ENCODE results near the gene TMEM259.

Gene TMEM259

GRCh38 chr19:1015061-1015781 is 5.7 kb downstream of the TMEM259 start:
- no peak for DNase-seq

- no peak for DNase-seq
Measured at GRCh38 chr19:1014161-1015060, 6.5 kb downstream of the TMEM259 start.

GRCh38 chr19:1013218-1013617 is 7.7 kb downstream of the TMEM259 start:
- no peak for DNase-seq

- DNase-seq: no peak
Measured at GRCh38 chr19:1012334-1012733, 8.6 kb downstream of the TMEM259 start.

GRCh38 chr19:1011831-1012333 is 9.0 kb downstream of the TMEM259 start:
- DNase-seq: no peak

- DNase-seq: no peak
Measured at GRCh38 chr19:1010586-1011510, 10.1 kb downstream of the TMEM259 start.

- DNase-seq: no peak
Measured at GRCh38 chr19:1009981-1010538, 10.9 kb downstream of the TMEM259 start.

- no peak for DNase-seq
Measured at GRCh38 chr19:1009041-1009980, 11.6 kb downstream of the TMEM259 start.

- DNase-seq: no peak
Measured at GRCh38 chr19:1008268-1009040, 12.5 kb downstream of the TMEM259 start.

GRCh38 chr19:1007399-1008251 is 13.3 kb downstream of the TMEM259 start:
- DNase-seq: no peak

- DNase-seq: no peak
Measured at GRCh38 chr19:1006711-1007398, 14.1 kb downstream of the TMEM259 start.

GRCh38 chr19:1004803-1005664 is 15.9 kb downstream of the TMEM259 start:
- no peak for DNase-seq

GRCh38 chr19:1004204-1004802 is 16.6 kb downstream of the TMEM259 start:
- DNase-seq: no peak

GRCh38 chr19:1003283-1003682 is 17.6 kb downstream of the TMEM259 start:
- DNase-seq: no peak

GRCh38 chr19:1002600-1002999 is 18.3 kb downstream of the TMEM259 start:
- DNase-seq: no peak

- peak; percentile 69 for DNase-seq
Measured at GRCh38 chr19:1001538-1002166, 19.3 kb downstream of the TMEM259 start.
